NCI-H510A treated with DMSO at 0.1 percent for 48 hours (cell line): ENCODE data around the gene MAGOH.
"Not testable (repeated sequence)": the region's sequence is repeated elsewhere in the genome, so short reads cannot be mapped to it uniquely, and the experiment has no call there.

ENCODE experiments used
- DNase-seq: peaks from one replicate; lab custom pipeline; 2025; lab: John Stamatoyannopoulos, UW

The MAGOH gene

GRCh38 chr1:53186533-53186932 lies 51.8 kb downstream of the MAGOH start:
- no peak for DNase-seq

- not testable (repeated sequence) for DNase-seq
These were observed 52.4 kb downstream of the MAGOH start for GRCh38 chr1:53185955-53186297.

- DNase-seq: no peak
These were observed 55.0 kb downstream of the MAGOH start for GRCh38 chr1:53183095-53183990.

GRCh38 chr1:53182716-53183094 lies 55.6 kb downstream of the MAGOH start:
- DNase-seq: no peak

GRCh38 chr1:53182111-53182593 lies 56.2 kb downstream of the MAGOH start:
- peak; percentile 83 for DNase-seq

- DNase-seq: no peak
These were observed 57.4 kb downstream of the MAGOH start for GRCh38 chr1:53180951-53181350.

GRCh38 chr1:53180226-53180625 lies 58.1 kb downstream of the MAGOH start:
- DNase-seq: no peak
